Ovary (tissue), 9 donors: Measurements from ENCODE around the gene PIGS. TPM values are rescaled to one million over a fixed set of nuclear protein-coding genes. Genes with fewer than 3 reads are reported as not detected.

Experiments
- DNase-seq, 5 donors: peaks; one replicate each; pipeline ENCODE4 v3.0.0-alpha.2; 2019 to 2020
- H3K27ac ChIP-seq, 2 donors: fragments of 200-600 bp; one replicate each; pipeline versions ENCODE4 v1.5.1 to v1.8.0; 2019 to 2022
- H3K27me3 ChIP-seq: fragments of 200-600 bp; one replicate; pipeline ENCODE4 v1.8.0; 2022
- H3K36me3 ChIP-seq: fragments of 200-600 bp; sonication (generic); one replicate; pipeline ENCODE4 v1.5.1; 2019
- H3K4me1 ChIP-seq: one replicate; pipeline ENCODE4 v1.8.1; 2013; ENCODE audit warnings: mild to moderate bottlenecking, moderate library complexity; ENCODE audit not compliant: insufficient read depth
- H3K4me3 ChIP-seq: fragments of 200-600 bp; sonication (generic); one replicate; pipeline ENCODE4 v1.5.1; 2017
- H3K9me3 ChIP-seq, 2 donors: fragments of 200-600 bp in 1 of 2; sonication (generic) in 1 of 2; one replicate each; pipeline versions ENCODE4 v1.5.1 to v1.8.1; 2013 to 2019; ENCODE audit warnings: mild to moderate bottlenecking in 1 of 2, moderate library complexity in 1 of 2
- CTCF ChIP-seq, 3 donors: fragments of 450-650 bp in 2 of 3; fragments of 200-600 bp in 1 of 3; IDR thresholded peaks; one replicate each; pipeline versions ENCODE4 v1.5.1 to v1.8.0; 2016 to 2022; ENCODE audit warnings: antibody characterized with exemption in 3 of 3, mild to moderate bottlenecking in 1 of 3
- EP300 ChIP-seq: sonication (generic); formaldehyde crosslinking; IDR thresholded peaks from one replicate; pipeline ENCODE4 v1.6.1; 2017; ENCODE audit warnings: antibody characterized with exemption
- POLR2A ChIP-seq: fragments of 450-650 bp; IDR thresholded peaks from one replicate; pipeline ENCODE4 v1.6.1; 2017; ENCODE audit warnings: antibody characterized with exemption, mild to moderate bottlenecking, moderate library complexity
- WGBS, 3 donors: extraction: QIAGEN DNeasy Blood & Tissue Kit in 1 of 3; methylation state at CpG; one replicate each; pipeline versions ENCODE4 v1.1.5 to v1.1.7; 2013 to 2017; 5-methylcytosine and 5-hydroxymethylcytosine counted together
- intact Hi-C, 4 donors: fragments of 100-400 bp; cut with DNase I; formaldehyde crosslinking; loops; one replicate each; pipeline versions ENCODE4 v1.11.0 to v1.15.1; 2022 to 2023
- polyA plus RNA-seq, 2 donors: library from polyadenylated mRNA; stranded (reverse); fragments of 200-250 nt in 1 of 2; fragments of 350-450 nt in 1 of 2; fragmentation: Illumina TruSeq in 1 of 2; extraction: RNeasy Lipid Tissue Mini Kit (QIAGEN cat#74804) in 1 of 2; gene quantifications; one replicate each; pipeline ENCODE4 v1.2.3, GENCODE V29; 2013 to 2014
- total RNA-seq, 7 donors: library from RNA; depleted of rRNA in 2 of 7; stranded (reverse); fragments of >200 nt in 2 of 7; fragmentation: NEBNext Ultra II Directional in 3 of 7; extraction: Animal tissue kit (Norgen Biotek cat#: 25700) in 3 of 7; gene quantifications; one replicate each; pipeline versions ENCODE4 v1.1.0 to v1.2.4, GENCODE V29; 2016 to 2023
- donor health status: DM: no; HTN: no; CAD: no; lungs with moderate emphysema.
- donor health status: DM: no; HTN: no; CAD: no.
- donor health status: Bipolar disorder and iron deficiency.
- donor health status: DM: yes; HTN: yes; CAD: no.
- donor health status: DM: no; HTN: no; CAD: no.
- donor health status: DM: yes; HTN: yes; CAD: no.

Gene PIGS
- total and polyA plus RNA-seq, 9 donors, result 16.1 to 64.8 (median 33.5) TPM

GRCh38 chr17:28615260-28615940 lies 44.1 kb upstream of the PIGS start:
- WGBS, 3 donors, result 82 to 83% (median 83%) methylated on average over 4 of the region's 4 CpGs
- Histone ChIP-seq H3K36me3 (no peaks in the 10 kb centered on the region), H3K4me3 (no peak overlapping the region), H3K27me3 (no peaks in the 10 kb centered on the region), H3K4me1 (no peaks in the 10 kb centered on the region), H3K27ac (no peak overlapping the region), H3K9me3 (no peaks in the 10 kb centered on the region)
- DNase-seq, result no peak
- TF ChIP-seq POLR2A (no peak), EP300 (no peak), CTCF (IDR thresholded peaks at IDR 0.05) (no peak)
- intact Hi-C loops, result loop anchor here in 1 of 4 donors (5.0 kb wide), 1 partner anchor 123 kb away; no protein-coding TSS in a partner anchor

- intact Hi-C loops, result loop anchor here in 3 of 4 donors (2.0 to 5.0 kb wide), 2 partner anchors 59 to 117 kb away; no protein-coding TSS in a partner anchor
- Histone ChIP-seq H3K27me3 (no peaks in the 10 kb centered on the region), H3K4me1 (no peaks in the 10 kb centered on the region), H3K36me3 (no peaks in the 10 kb centered on the region), H3K27ac (no peak within 1 kb of the TSS), H3K9me3 (no peaks in the 10 kb centered on the region), H3K4me3 (no peak within 1 kb of the TSS)
- 72 to 80% (median 76%) methylated on average over 5 of the region's 5 CpGs for WGBS, 3 donors
- DNase-seq, result no peak
- TF ChIP-seq CTCF (IDR thresholded peaks at IDR 0.05) (no peak), EP300 (no peak), POLR2A (no peak)
Observed at GRCh38 chr17:28613931-28614381, 42.6 kb upstream of the PIGS start, which contains the start of gene RSKR. TSS of gene RSKR (minus strand) at chr17:28614185. CDS start at chr17:28614161, 24 bp downstream.

GRCh38 chr17:28612936-28613872 lies 41.9 kb upstream of the PIGS start:
- 67 to 73% (median 69%) methylated on average over 6 of the region's 6 CpGs for WGBS, 3 donors
- no peaks in the 10 kb centered on the region for H3K36me3 ChIP-seq
- H3K9me3 ChIP-seq, result no peaks in the 10 kb centered on the region
- H3K4me1 ChIP-seq, result no peaks in the 10 kb centered on the region
- TF ChIP-seq EP300 (no peak), CTCF (IDR thresholded peaks at IDR 0.05) (peak; percentile 12 to 48 (median 38))
- no peaks in the 10 kb centered on the region for H3K27me3 ChIP-seq
- intact Hi-C loops, result loop anchor here in 3 of 4 donors (2.0 to 5.0 kb wide), 2 partner anchors 58 to 116 kb away; no protein-coding TSS in a partner anchor
- H3K4me3 ChIP-seq, result no peak overlapping the region
- no peak overlapping the region for H3K27ac ChIP-seq
- peak in 1 of 5 donors; percentile 41 for DNase-seq

- H3K27ac ChIP-seq, result no peak overlapping the region
- DNase-seq, result no peak
- no peaks in the 10 kb centered on the region for H3K36me3 ChIP-seq
- no peaks in the 10 kb centered on the region for H3K4me1 ChIP-seq
- H3K9me3 ChIP-seq, result no peaks in the 10 kb centered on the region
- H3K4me3 ChIP-seq, result no peak overlapping the region
- intact Hi-C loops, result loop anchor here in 3 of 4 donors (2.0 to 5.0 kb wide), 2 partner anchors 58 to 115 kb away; no protein-coding TSS in a partner anchor
- WGBS, 3 donors, result 39 to 67% (median 62%) methylated on average over 2 of the region's 2 CpGs
- no peaks in the 10 kb centered on the region for H3K27me3 ChIP-seq
- TF ChIP-seq EP300 (no peak), POLR2A (no peak), CTCF (IDR thresholded peaks at IDR 0.05) (no peak)
Observed at GRCh38 chr17:28612531-28612930, 41.2 kb upstream of the PIGS start.
